Hair follicular keratinocyte (primary cell): ENCODE measurements around the gene OR9Q2. TPM values are rescaled to one million over a fixed set of nuclear protein-coding genes. Genes with fewer than 3 reads are reported as not detected.

Source experiments
- total RNA-seq: library from RNA; depleted of rRNA; stranded (reverse); fragments of >200 nt; gene quantifications from 2 replicates; pipeline ENCODE4 v1.2.3, GENCODE V29; 2015

Gene OR9Q2, protein sequence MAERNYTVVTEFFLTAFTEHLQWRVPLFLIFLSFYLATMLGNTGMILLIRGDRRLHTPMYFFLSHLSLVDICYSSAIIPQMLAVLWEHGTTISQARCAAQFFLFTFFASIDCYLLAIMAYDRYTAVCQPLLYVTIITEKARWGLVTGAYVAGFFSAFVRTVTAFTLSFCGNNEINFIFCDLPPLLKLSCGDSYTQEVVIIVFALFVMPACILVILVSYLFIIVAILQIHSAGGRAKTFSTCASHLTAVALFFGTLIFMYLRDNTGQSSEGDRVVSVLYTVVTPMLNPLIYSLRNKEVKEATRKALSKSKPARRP
- not detected in 2 replicates for total RNA-seq

GRCh38 chr11:58188770-58189169, at the start of gene OR9Q2:
OR9Q2 (plus strand) TSS chr11:58189070; CDS start chr11:58190491, 1,421 bp downstream.

GRCh38 chr11:58204042-58204441, 15.2 kb downstream of the OR9Q2 start, which contains the start of gene OR1S2:
OR1S2 (minus strand) TSS chr11:58204142; CDS start chr11:58204142, 0 bp downstream.

GRCh38 chr11:58212420-58212819, 23.6 kb downstream of the OR9Q2 start, which contains the start of gene OR1S1:
OR1S1 (plus strand) TSS chr11:58212720.

Other genes starting within 250 kb of the OR9Q2 start
- not detected in 2 replicates for gene OR9Q1, start 165.2 kb upstream of the OR9Q2 start, total RNA-seq
- gene OR6Q1, start 158.1 kb upstream of the OR9Q2 start, total RNA-seq: not detected in 2 replicates
- gene OR9I1, start 63.5 kb upstream of the OR9Q2 start, total RNA-seq: not detected in 2 replicates
- not detected in 2 replicates for gene OR1S2, start 15.1 kb downstream of the OR9Q2 start, total RNA-seq
- not detected in 2 replicates for gene OR1S1, start 23.6 kb downstream of the OR9Q2 start, total RNA-seq
- gene OR10Q1, start 39.8 kb downstream of the OR9Q2 start, total RNA-seq: not detected in 2 replicates
- gene OR10W1, start 79.2 kb downstream of the OR9Q2 start, total RNA-seq: not detected in 2 replicates
- not detected in 2 replicates for gene OR5B17, start 170.0 kb downstream of the OR9Q2 start, total RNA-seq
- gene OR5B3, start 217.8 kb downstream of the OR9Q2 start, total RNA-seq: not detected in 2 replicates
- gene OR5B2, start 239.1 kb downstream of the OR9Q2 start, total RNA-seq: not detected in 2 replicates